ENCODE measurements around the gene TRPC4AP. TPM values are rescaled to one million over a fixed set of nuclear protein-coding genes. Genes with fewer than 3 reads are reported as not detected.

The TRPC4AP gene
- total and polyA plus RNA-seq, 10 of the 15 experiments (the other 5 are each of a cell fraction or from before 2014, with no cell fraction given) = 1.1 to 61.7 (median 41.2) TPM

DNA sequence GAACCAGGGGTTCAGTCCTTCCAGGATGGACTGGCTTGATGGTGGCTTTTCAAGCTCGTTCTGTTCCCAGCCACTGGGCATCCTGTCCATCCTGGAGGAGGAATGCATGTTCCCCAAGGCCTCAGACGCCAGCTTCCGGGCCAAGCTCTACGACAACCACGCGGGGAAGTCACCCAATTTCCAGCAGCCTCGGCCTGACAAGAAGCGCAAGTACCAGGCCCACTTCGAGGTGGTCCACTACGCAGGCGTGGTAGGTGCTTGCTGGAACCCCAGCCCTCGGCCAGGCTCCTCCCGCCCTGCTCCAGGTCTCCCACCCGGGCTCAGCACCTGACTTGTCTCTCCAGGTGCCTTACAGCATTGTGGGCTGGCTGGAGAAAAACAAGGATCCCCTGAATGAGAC lies 102.9 kb downstream of the TRPC4AP start:
- intact Hi-C loops (cut with micrococcal nuclease; ENCODE audit: unreplicated experiment) (no loop called here), in situ Hi-C loops (cut with MboI) (no loop called here)
- TF ChIP-seq ATF7 (IDR thresholded peaks at IDR 0.05; ENCODE audit: low read depth) = no peak
- TF ChIP-seq FOS (IDR thresholded peaks at IDR 0.05; ENCODE audit: borderline replicate concordance, extremely low read depth, insufficient read length) = no peak
- TF ChIP-seq TARDBP (IDR thresholded peaks at IDR 0.05; ENCODE audit: borderline replicate concordance) = no peak
- TF ChIP-seq, protein P1, sequence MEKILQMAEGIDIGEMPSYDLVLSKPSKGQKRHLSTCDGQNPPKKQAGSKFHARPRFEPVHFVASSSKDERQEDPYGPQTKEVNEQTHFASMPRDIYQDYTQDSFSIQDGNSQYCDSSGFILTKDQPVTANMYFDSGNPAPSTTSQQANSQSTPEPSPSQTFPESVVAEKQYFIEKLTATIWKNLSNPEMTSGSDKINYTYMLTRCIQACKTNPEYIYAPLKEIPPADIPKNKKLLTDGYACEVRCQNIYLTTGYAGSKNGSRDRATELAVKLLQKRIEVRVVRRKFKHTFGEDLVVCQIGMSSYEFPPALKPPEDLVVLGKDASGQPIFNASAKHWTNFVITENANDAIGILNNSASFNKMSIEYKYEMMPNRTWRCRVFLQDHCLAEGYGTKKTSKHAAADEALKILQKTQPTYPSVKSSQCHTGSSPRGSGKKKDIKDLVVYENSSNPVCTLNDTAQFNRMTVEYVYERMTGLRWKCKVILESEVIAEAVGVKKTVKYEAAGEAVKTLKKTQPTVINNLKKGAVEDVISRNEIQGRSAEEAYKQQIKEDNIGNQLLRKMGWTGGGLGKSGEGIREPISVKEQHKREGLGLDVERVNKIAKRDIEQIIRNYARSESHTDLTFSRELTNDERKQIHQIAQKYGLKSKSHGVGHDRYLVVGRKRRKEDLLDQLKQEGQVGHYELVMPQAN (conservative IDR thresholded peaks at IDR 0.05) = no peak
- TF ChIP-seq CHD4 (IDR thresholded peaks at IDR 0.05) = no peak
- no peak for TF ChIP-seq ZZZ3 (IDR thresholded peaks at IDR 0.05; ENCODE audit: control insufficient read depth, insufficient read length, low read depth)
- TF ChIP-seq SPI1 (IDR thresholded peaks at IDR 0.05; ENCODE audit: borderline replicate concordance, insufficient read depth, low read depth, low read length) = no peak
- TF ChIP-seq, protein P2, sequence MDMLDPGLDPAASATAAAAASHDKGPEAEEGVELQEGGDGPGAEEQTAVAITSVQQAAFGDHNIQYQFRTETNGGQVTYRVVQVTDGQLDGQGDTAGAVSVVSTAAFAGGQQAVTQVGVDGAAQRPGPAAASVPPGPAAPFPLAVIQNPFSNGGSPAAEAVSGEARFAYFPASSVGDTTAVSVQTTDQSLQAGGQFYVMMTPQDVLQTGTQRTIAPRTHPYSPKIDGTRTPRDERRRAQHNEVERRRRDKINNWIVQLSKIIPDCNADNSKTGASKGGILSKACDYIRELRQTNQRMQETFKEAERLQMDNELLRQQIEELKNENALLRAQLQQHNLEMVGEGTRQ (IDR thresholded peaks at IDR 0.05; ENCODE audit: borderline replicate concordance, low read depth, low read length) = no peak
- no peak for TF ChIP-seq KLF5 (IDR thresholded peaks at IDR 0.05; ENCODE audit: partially characterized antibody)
- TF ChIP-seq, protein P3, sequence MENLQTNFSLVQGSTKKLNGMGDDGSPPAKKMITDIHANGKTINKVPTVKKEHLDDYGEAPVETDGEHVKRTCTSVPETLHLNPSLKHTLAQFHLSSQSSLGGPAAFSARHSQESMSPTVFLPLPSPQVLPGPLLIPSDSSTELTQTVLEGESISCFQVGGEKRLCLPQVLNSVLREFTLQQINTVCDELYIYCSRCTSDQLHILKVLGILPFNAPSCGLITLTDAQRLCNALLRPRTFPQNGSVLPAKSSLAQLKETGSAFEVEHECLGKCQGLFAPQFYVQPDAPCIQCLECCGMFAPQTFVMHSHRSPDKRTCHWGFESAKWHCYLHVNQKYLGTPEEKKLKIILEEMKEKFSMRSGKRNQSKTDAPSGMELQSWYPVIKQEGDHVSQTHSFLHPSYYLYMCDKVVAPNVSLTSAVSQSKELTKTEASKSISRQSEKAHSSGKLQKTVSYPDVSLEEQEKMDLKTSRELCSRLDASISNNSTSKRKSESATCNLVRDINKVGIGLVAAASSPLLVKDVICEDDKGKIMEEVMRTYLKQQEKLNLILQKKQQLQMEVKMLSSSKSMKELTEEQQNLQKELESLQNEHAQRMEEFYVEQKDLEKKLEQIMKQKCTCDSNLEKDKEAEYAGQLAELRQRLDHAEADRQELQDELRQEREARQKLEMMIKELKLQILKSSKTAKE (IDR thresholded peaks at IDR 0.05; ENCODE audit: low read depth, poor library complexity, severe bottlenecking) = no peak
- no peak for TF ChIP-seq KDM1A (IDR thresholded peaks at IDR 0.05; ENCODE audit: borderline replicate concordance)
- TF ChIP-seq POLR2AphosphoS2 (IDR thresholded peaks at IDR 0.05; ENCODE audit: low read depth, low read length) = no peak
- TF ChIP-seq, protein P4, sequence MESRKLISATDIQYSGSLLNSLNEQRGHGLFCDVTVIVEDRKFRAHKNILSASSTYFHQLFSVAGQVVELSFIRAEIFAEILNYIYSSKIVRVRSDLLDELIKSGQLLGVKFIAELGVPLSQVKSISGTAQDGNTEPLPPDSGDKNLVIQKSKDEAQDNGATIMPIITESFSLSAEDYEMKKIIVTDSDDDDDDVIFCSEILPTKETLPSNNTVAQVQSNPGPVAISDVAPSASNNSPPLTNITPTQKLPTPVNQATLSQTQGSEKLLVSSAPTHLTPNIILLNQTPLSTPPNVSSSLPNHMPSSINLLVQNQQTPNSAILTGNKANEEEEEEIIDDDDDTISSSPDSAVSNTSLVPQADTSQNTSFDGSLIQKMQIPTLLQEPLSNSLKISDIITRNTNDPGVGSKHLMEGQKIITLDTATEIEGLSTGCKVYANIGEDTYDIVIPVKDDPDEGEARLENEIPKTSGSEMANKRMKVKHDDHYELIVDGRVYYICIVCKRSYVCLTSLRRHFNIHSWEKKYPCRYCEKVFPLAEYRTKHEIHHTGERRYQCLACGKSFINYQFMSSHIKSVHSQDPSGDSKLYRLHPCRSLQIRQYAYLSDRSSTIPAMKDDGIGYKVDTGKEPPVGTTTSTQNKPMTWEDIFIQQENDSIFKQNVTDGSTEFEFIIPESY (IDR thresholded peaks at IDR 0.05) = no peak
- TF ChIP-seq MTA2 (IDR thresholded peaks at IDR 0.05; ENCODE audit: low read depth) = no peak
- TF ChIP-seq NR2C1 (IDR thresholded peaks at IDR 0.05) = no peak
- no peak for TF ChIP-seq SIX5 (IDR thresholded peaks at IDR 0.05; ENCODE audit: low read depth, low read length, severe bottlenecking)
- TF ChIP-seq MEF2B (IDR thresholded peaks at IDR 0.05; ENCODE audit: partially characterized antibody, poor library complexity, severe bottlenecking) = no peak
- no peak for TF ChIP-seq RBBP5 (conservative IDR thresholded peaks at IDR 0.05)
- H3K9ac ChIP-seq (ENCODE audit: control insufficient read depth, insufficient read depth, low read length) = no peak overlapping the region
- ChIA-PET RAD21 (ENCODE audit: unreplicated experiment) (no interaction called here), CTCF (interaction anchor here (0.7 kb wide), 1 partner anchor 103 kb away, joined by 3 read pairs; the partner anchor contains the start of gene TRPC4AP), SMC1A (ENCODE audit: uncharacterized antibody, unreplicated experiment) (no interaction called here), POLR2A (no interaction called here)
- 82% methylated on average over 14 of the region's 14 CpGs for WGBS (ENCODE audit: insufficient coverage, insufficient replicate concordance, low lambda C conversion rate, missing lambda C conversion rate)
- no peaks in the 10 kb centered on the region for H4K20me1 ChIP-seq (ENCODE audit: control insufficient read depth, insufficient read depth)
- no peaks in the 10 kb centered on the region for H3K27me3 ChIP-seq (replicated peaks in 1 of 2; ENCODE audit: control insufficient read depth in 2 of 2, insufficient read depth in 2 of 2, low read length in 1 of 2)
- DNase-seq (ENCODE audit: low read depth, low spot score) = no peak
- no peaks in the 10 kb centered on the region for H3K79me2 ChIP-seq (ENCODE audit: control insufficient read depth, insufficient read depth, low read length)
- no peaks in the 10 kb centered on the region for H3K36me3 ChIP-seq (ENCODE audit: control insufficient read depth in 2 of 2, insufficient read depth in 2 of 2, low read length in 1 of 2)
- no peak overlapping the region for H3K4me3 ChIP-seq
- H3K9me3 ChIP-seq (replicated peaks; ENCODE audit: control insufficient read depth, insufficient read depth, low read length) = no peaks in the 10 kb centered on the region
- H3K4me1 ChIP-seq (ENCODE audit: control insufficient read depth, insufficient read depth, low read length) = no peaks in the 10 kb centered on the region
- no peak overlapping the region for H2AFZ ChIP-seq (ENCODE audit: control insufficient read depth, low read depth, low read length)
- BruUV-seq (replicated peaks) = no TSS peak
- H3K27ac ChIP-seq (ENCODE audit: control insufficient read depth, insufficient read depth) = no peak overlapping the region
- no peak for ATAC-seq
- no peak overlapping the region for H3K4me2 ChIP-seq (ENCODE audit: control insufficient read depth, insufficient read depth)
- FAIRE-seq = no peak

Data from GM12878 (cell line).